Fibroblast of mammary gland (primary cell): ENCODE measurements around the gene MARCO.

Experiments
- DNase-seq: peaks from one replicate; pipeline ENCODE4 v3.0.0-alpha.2; 2010; ENCODE audit warnings: low read depth
- H3K4me3 ChIP-seq: 2 replicates; pipeline ENCODE4 v1.5.1; 2011; ENCODE audit warnings: low read depth, mild to moderate bottlenecking, low read length, moderate library complexity; ENCODE audit not compliant: control insufficient read depth
- CTCF ChIP-seq: conservative IDR thresholded peaks from 2 replicates; pipeline ENCODE4 v1.5.1; 2011; ENCODE audit warnings: low read depth, low read length, inconsistent platforms; ENCODE audit not compliant: control insufficient read depth, insufficient read depth

MARCO gene

GRCh38 chr2:118971245-118972122 lies 29.5 kb downstream of the MARCO start:
- H3K4me3 ChIP-seq: no peak overlapping the region
- DNase-seq: no peak
- no peak for TF ChIP-seq CTCF

- no peak overlapping the region for H3K4me3 ChIP-seq
- TF ChIP-seq CTCF: no peak
- peak; percentile 87 for DNase-seq
Measured at GRCh38 chr2:118973542-118973951, 31.6 kb downstream of the MARCO start.

- peak; percentile 97 for DNase-seq
- TF ChIP-seq CTCF: no peak
- H3K4me3 ChIP-seq: no peak overlapping the region
Measured at GRCh38 chr2:118974103-118974993, 32.4 kb downstream of the MARCO start.

GRCh38 chr2:118975133-118975532 lies 33.1 kb downstream of the MARCO start:
- DNase-seq: no peak
- H3K4me3 ChIP-seq: no peak overlapping the region
- TF ChIP-seq CTCF: no peak

- H3K4me3 ChIP-seq: no peak overlapping the region
- no peak for DNase-seq
- TF ChIP-seq CTCF: no peak
Measured at GRCh38 chr2:118978064-118978463, 36.1 kb downstream of the MARCO start.

DNA sequence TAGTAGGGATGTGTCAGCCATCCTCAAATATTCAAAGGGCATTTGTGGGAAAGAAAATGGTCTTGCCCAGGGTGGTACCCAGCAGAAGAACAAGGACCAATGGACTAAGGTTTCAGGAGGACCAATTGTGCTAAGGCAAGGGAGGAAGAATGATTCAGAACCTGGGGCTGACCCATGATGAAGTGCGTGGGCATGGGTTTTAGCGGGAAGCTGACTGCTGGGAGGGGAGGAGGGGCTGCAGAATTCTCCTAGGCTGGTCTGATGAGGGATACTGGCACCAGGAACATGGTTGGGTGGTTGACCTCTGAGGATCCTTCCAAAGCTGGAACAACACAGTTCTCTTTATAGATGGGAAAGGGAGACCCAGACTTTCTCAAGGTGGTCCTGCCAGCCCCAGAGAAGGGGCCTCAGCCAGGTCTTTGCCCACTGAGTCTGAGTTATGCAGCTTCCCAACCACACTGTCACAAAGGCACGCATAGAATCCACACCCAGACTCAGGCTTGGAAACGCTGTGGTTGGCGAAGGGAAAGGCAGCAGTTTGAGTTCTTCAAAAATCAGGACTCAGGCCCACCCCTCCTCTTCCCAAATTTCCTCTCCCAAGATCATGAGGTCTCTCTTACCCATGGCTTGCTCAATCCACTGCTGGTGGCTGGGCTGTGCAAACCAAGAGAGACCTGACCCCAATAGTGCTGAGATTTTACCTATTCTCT lies 37.3 kb downstream of the MARCO start:
- TF ChIP-seq CTCF: no peak
- no peak overlapping the region for H3K4me3 ChIP-seq
- DNase-seq: peak; percentile 6
